H9 (cell line): ENCODE measurements around the gene CST9L. TPM values are rescaled to one million over a fixed set of nuclear protein-coding genes. Genes with fewer than 3 reads are reported as not detected.

Source experiments
- DNase-seq: peaks from one replicate; pipeline ENCODE4 v3.0.0-alpha.2; 2017
- H2AFZ ChIP-seq: one replicate; pipeline ENCODE4 v1.6.1; 2013; ENCODE audit warnings: mild to moderate bottlenecking, low read length, control low read depth, moderate library complexity
- H2AK5ac ChIP-seq: 2 replicates; pipeline ENCODE4 v1.6.1; 2013; ENCODE audit warnings: low read length, control low read depth, mixed read lengths; ENCODE audit not compliant: insufficient read length
- H2BK120ac ChIP-seq: one replicate; pipeline ENCODE4 v1.6.1; 2013; ENCODE audit warnings: low read depth, mild to moderate bottlenecking, low read length, control low read depth, inconsistent platforms; ENCODE audit not compliant: poor library complexity, severe bottlenecking
- H2BK12ac ChIP-seq: 2 replicates; pipeline ENCODE4 v1.6.1; 2013; ENCODE audit warnings: low read length, control low read depth, mixed read lengths, low read depth; ENCODE audit not compliant: insufficient read length
- H2BK15ac ChIP-seq: 2 replicates; pipeline ENCODE4 v1.6.1; 2013; ENCODE audit warnings: low read depth, low read length, control low read depth
- H2BK20ac ChIP-seq: one replicate; pipeline ENCODE4 v1.6.1; 2013; ENCODE audit warnings: low read depth, mild to moderate bottlenecking, low read length, control low read depth, inconsistent platforms; ENCODE audit not compliant: poor library complexity, severe bottlenecking
- H2BK5ac ChIP-seq: 2 replicates; pipeline ENCODE4 v1.6.1; 2013; ENCODE audit warnings: low read length, control low read depth, mixed read lengths; ENCODE audit not compliant: insufficient read length
- H3K14ac ChIP-seq: 2 replicates; pipeline ENCODE4 v1.6.1; 2013; ENCODE audit warnings: low read length, control low read depth; ENCODE audit not compliant: insufficient read depth
- H3K18ac ChIP-seq: 2 replicates; pipeline ENCODE4 v1.6.1; 2013; ENCODE audit warnings: low read depth, mild to moderate bottlenecking, mixed read lengths, low read length, control low read depth; ENCODE audit not compliant: insufficient read length
- H3K23ac ChIP-seq: 2 replicates; pipeline ENCODE4 v1.6.1; 2013; ENCODE audit warnings: low read length, control low read depth, mixed read lengths, low read depth; ENCODE audit not compliant: insufficient read length
- H3K23me2 ChIP-seq: 2 replicates; pipeline ENCODE4 v1.6.1; 2013; ENCODE audit warnings: low read depth, mild to moderate bottlenecking, mixed read lengths, low read length, control low read depth; ENCODE audit not compliant: insufficient read length, poor library complexity, severe bottlenecking
- H3K27ac ChIP-seq: 2 replicates; pipeline ENCODE4 v1.5.1; 2013; ENCODE audit warnings: low read length, control low read depth, mixed read lengths, low read depth; ENCODE audit not compliant: insufficient read length
- H3K27me3 ChIP-seq: 2 replicates; pipeline ENCODE4 v1.6.1; 2013; ENCODE audit warnings: low read length, control low read depth, inconsistent platforms; ENCODE audit not compliant: insufficient read depth
- H3K4ac ChIP-seq: 2 replicates; pipeline ENCODE4 v1.6.1; 2013; ENCODE audit warnings: low read depth, mild to moderate bottlenecking, control low read depth, inconsistent platforms, low read length, moderate library complexity
- H3K4me1 ChIP-seq: 2 replicates; pipeline ENCODE4 v1.6.1; 2013; ENCODE audit warnings: low read length, control low read depth, inconsistent platforms; ENCODE audit not compliant: insufficient read depth
- H3K4me2 ChIP-seq: 2 replicates; pipeline ENCODE4 v1.6.1; 2013; ENCODE audit warnings: low read length, control low read depth, mixed read lengths; ENCODE audit not compliant: insufficient read length, insufficient read depth
- H3K56ac ChIP-seq: 2 replicates; pipeline ENCODE4 v1.6.1; 2013; ENCODE audit warnings: low read depth, mild to moderate bottlenecking, mixed read lengths, low read length, control low read depth; ENCODE audit not compliant: insufficient read length
- H3K79me1 ChIP-seq: 2 replicates; pipeline ENCODE4 v1.6.1; 2013; ENCODE audit warnings: low read depth, mild to moderate bottlenecking, moderate library complexity, low read length, control low read depth, inconsistent platforms; ENCODE audit not compliant: insufficient read depth, poor library complexity, severe bottlenecking
- H3K79me2 ChIP-seq: 2 replicates; pipeline ENCODE4 v1.6.1; 2013; ENCODE audit warnings: low read length, control low read depth, inconsistent platforms; ENCODE audit not compliant: insufficient read depth
- H3K9ac ChIP-seq: 2 replicates; pipeline ENCODE4 v1.6.1; 2013; ENCODE audit warnings: low read length, control low read depth, mixed read lengths; ENCODE audit not compliant: insufficient read length; ENCODE audit errors: extremely low read depth
- H3K9me3 ChIP-seq: one replicate; pipeline ENCODE4 v1.6.1; 2013; ENCODE audit warnings: low read depth, low read length, inconsistent platforms; ENCODE audit not compliant: control insufficient read depth
- H3T11ph ChIP-seq: one replicate; pipeline ENCODE4 v1.6.1; 2013; ENCODE audit warnings: mild to moderate bottlenecking, low read length, control low read depth, inconsistent platforms
- H4K20me1 ChIP-seq: one replicate; pipeline ENCODE4 v1.6.1; 2013; ENCODE audit not compliant: control insufficient read depth, insufficient read length, insufficient read depth
- H4K5ac ChIP-seq: 2 replicates; pipeline ENCODE4 v1.6.1; 2013; ENCODE audit warnings: low read depth, mild to moderate bottlenecking, mixed read lengths, low read length, control low read depth; ENCODE audit not compliant: insufficient read length
- H4K8ac ChIP-seq: replicated peaks from 2 replicates; pipeline ENCODE4 v1.6.1; 2013; ENCODE audit warnings: low read length, control low read depth, mixed read lengths, low read depth; ENCODE audit not compliant: insufficient read length
- H4K91ac ChIP-seq: 2 replicates; pipeline ENCODE4 v1.6.1; 2013; ENCODE audit warnings: low read depth, mild to moderate bottlenecking, moderate library complexity, mixed read lengths, low read length, control low read depth; ENCODE audit not compliant: insufficient read length
- H3K27ac Mint-ChIP-seq, 3 experiments: 2 replicates in 2 of 3; 3 replicates in 1 of 3; pipeline ENCODE4 v1.8.0; 2020 to 2021; ENCODE audit warnings: mixed read lengths in 3 of 3, mild to moderate bottlenecking in 1 of 3, moderate library complexity in 1 of 3
- H3K27me3 Mint-ChIP-seq: 2 replicates; pipeline ENCODE4 v1.8.0; 2021; ENCODE audit warnings: low read depth, mild to moderate bottlenecking, moderate library complexity, mixed read lengths
- H3K36me3 Mint-ChIP-seq, 3 experiments: 2 replicates in 2 of 3; 3 replicates in 1 of 3; pipeline ENCODE4 v1.8.0; 2020 to 2021; ENCODE audit warnings: low read depth in 3 of 3, mixed read lengths in 3 of 3; ENCODE audit not compliant: insufficient read depth in 1 of 3
- H3K4me1 Mint-ChIP-seq, 2 experiments: 2 replicates each; pipeline ENCODE4 v1.8.0; 2020; ENCODE audit warnings: mixed read lengths in 2 of 2
- H3K4me3 Mint-ChIP-seq, 2 experiments: 2 replicates in 1 of 2; 3 replicates in 1 of 2; pipeline ENCODE4 v1.8.0; 2020 to 2021; ENCODE audit warnings: mild to moderate bottlenecking in 2 of 2, mixed read lengths in 2 of 2, moderate library complexity in 1 of 2
- H3K9me3 Mint-ChIP-seq, 2 experiments: 2 replicates in 1 of 2; 3 replicates in 1 of 2; pipeline ENCODE4 v1.8.0; 2020; ENCODE audit warnings: mild to moderate bottlenecking in 2 of 2, mixed read lengths in 2 of 2, moderate library complexity in 1 of 2
- WGBS: extraction: QIAGEN DNeasy Blood & Tissue Kit; methylation state at CpG from one replicate; pipeline ENCODE4 v1.1.7; 2013; ENCODE audit warnings: missing lambda C conversion rate, low lambda C conversion rate, mixed read lengths; ENCODE audit not compliant: insufficient read length; ENCODE audit errors: extremely low coverage; 5-methylcytosine and 5-hydroxymethylcytosine counted together
- total RNA-seq: library from RNA; stranded (reverse); gene quantifications from 2 replicates; pipeline ENCODE4 v1.2.1, GENCODE V29; 2021
- TF ChIP-seq, protein P1 (sequence below): fragments of 200-600 bp; sonication (generic); conservative IDR thresholded peaks from 3 replicates; pipeline ENCODE4 v1.8.0; 2021; ENCODE audit warnings: antibody characterized with exemption, mild to moderate bottlenecking

The CST9L gene
- total RNA-seq, 1 experiment from 2014 or later = not detected

DNA sequence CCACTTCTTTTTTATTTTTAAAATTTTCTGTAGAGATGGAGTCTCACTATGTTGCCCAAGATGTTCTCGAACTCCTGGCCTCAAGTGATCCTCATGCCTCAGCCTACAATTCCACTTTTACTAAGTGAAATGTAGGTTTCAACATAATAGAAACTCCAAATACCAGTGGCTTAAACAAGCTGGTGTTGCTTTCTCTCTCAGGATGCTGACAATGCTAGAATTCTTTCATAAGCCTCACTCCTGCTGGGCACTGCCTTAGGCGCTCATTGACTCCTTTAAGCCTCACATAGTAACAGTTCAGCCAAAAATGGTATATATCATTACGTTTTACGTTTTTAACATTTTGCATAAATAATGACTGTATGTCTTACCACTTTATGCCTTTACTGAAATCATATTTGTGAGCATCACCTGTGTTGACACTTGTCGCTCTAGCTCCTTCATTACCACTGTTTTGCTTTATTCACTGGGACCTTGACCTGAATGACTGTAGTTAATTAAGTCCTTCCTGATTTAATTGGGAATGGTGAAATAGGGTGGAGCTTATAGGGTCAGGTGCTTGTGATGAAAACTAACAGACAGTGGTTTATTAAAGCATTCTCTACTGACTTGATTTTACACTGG, 41.3 kb upstream of the CST9L start:
- DNase-seq = peak; percentile 14
- H3K4me2 ChIP-seq = no peak overlapping the region
- no peaks in the 10 kb centered on the region for H3K23me2 ChIP-seq
- no peak overlapping the region for H3K56ac ChIP-seq
- no peak overlapping the region for H2BK12ac ChIP-seq
- no peak overlapping the region for H3K27ac ChIP-seq
- WGBS = no CpG with 5 or more reads among the region's 5 CpGs
- TF ChIP-seq, protein P1, sequence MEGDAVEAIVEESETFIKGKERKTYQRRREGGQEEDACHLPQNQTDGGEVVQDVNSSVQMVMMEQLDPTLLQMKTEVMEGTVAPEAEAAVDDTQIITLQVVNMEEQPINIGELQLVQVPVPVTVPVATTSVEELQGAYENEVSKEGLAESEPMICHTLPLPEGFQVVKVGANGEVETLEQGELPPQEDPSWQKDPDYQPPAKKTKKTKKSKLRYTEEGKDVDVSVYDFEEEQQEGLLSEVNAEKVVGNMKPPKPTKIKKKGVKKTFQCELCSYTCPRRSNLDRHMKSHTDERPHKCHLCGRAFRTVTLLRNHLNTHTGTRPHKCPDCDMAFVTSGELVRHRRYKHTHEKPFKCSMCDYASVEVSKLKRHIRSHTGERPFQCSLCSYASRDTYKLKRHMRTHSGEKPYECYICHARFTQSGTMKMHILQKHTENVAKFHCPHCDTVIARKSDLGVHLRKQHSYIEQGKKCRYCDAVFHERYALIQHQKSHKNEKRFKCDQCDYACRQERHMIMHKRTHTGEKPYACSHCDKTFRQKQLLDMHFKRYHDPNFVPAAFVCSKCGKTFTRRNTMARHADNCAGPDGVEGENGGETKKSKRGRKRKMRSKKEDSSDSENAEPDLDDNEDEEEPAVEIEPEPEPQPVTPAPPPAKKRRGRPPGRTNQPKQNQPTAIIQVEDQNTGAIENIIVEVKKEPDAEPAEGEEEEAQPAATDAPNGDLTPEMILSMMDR = no peak
- no peak overlapping the region for H3K18ac ChIP-seq
- Mint-ChIP-seq H3K27me3 (peaks cover 11% of the 10 kb centered on the region), H3K36me3 (no peaks in the 10 kb centered on the region; a peak in 2 of 7 replicates), H3K4me1 (peaks cover 21 to 24% of the 10 kb centered on the region in 2 experiments), H3K4me3 (no peak overlapping the region), H3K27ac (no peak overlapping the region), H3K9me3 (no peaks in the 10 kb centered on the region)
- no peak overlapping the region for H2AK5ac ChIP-seq
- H3K9ac ChIP-seq = no peak overlapping the region
- no peaks in the 10 kb centered on the region for H3K79me1 ChIP-seq
- H3K4me1 ChIP-seq = peaks cover 4% of the 10 kb centered on the region
- no peaks in the 10 kb centered on the region for H4K20me1 ChIP-seq
- H3K23ac ChIP-seq = no peak overlapping the region
- no peaks in the 10 kb centered on the region for H3K27me3 ChIP-seq
- no peak overlapping the region for H3K4ac ChIP-seq
- no peak overlapping the region for H2BK20ac ChIP-seq
- H2BK5ac ChIP-seq = no peak overlapping the region
- no peak overlapping the region for H2AFZ ChIP-seq
- H2BK15ac ChIP-seq = no peak overlapping the region
- H3K79me2 ChIP-seq = no peaks in the 10 kb centered on the region
- no peak overlapping the region for H2BK120ac ChIP-seq
- no peak overlapping the region for H4K8ac ChIP-seq
- H3T11ph ChIP-seq = no peak overlapping the region
- H3K14ac ChIP-seq = no peak overlapping the region
- H4K5ac ChIP-seq = no peak overlapping the region
- H3K9me3 ChIP-seq = no peaks in the 10 kb centered on the region
- no peak overlapping the region for H4K91ac ChIP-seq
